Measurements from ENCODE around the gene MED27. TPM values are rescaled to one million over a fixed set of nuclear protein-coding genes. Genes with fewer than 3 reads are reported as not detected.

MED27 gene
- total and polyA plus RNA-seq, 2 experiments from 2014 or later, result 21.4 to 41.1 TPM

DNA sequence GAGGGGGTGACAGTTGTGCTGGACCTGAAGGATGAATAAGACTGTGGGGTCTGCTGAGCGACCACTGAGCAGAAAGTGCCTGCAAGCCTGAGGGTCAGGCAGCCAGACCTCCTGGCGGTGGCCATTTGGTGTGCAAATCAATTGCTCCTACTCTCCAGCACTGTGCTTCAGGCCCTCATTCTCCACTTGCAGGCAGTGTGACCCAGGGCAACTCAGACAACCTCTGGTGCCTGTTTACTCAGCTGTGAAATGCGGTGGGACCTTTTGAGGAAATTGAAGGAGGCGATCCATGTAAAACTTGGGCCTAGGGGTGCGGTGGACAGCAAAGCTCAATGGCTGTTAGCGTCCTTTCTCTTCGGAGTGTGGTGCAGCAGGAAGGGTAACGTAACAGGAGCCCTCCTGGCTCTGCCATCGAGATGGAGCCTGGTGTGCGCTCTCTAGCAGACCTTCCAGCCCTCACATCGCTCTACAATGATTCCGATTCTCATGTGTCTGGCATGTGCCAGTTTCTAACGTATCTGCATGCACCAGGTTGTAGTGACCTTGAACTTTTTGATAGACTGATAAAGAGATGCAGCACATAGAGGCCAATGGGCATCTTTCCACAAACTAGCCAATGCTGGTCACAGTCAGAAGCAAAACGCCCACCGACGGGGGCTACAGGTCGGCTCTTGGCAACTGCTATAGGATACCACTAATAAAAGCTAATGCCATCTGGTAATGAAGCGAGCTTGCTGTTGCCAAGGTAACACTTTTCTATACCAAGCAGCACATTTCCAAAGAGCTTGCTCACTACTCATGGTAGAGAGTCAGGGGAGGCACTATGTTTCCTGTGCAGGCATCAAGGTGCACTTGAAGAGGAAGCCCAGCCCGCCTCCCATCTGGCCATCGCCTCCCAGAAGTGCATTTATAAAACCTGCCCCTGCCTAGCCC, 180.1 kb downstream of the MED27 start:
- H2AFZ ChIP-seq, result no peak overlapping the region
- H3K27ac ChIP-seq, result no peak overlapping the region
- no peaks in the 10 kb centered on the region for H3K9me3 ChIP-seq (ENCODE audit: low read depth)
- no peak for DNase-seq
- WGBS, 2 experiments (ENCODE audit: low coverage in 1 of 2, low lambda C conversion rate in 2 of 2, missing lambda C conversion rate in 2 of 2), result 82 to 85% methylated on average over 20 of the region's 20 CpGs
- H4K20me1 ChIP-seq (ENCODE audit: insufficient read depth), result no peaks in the 10 kb centered on the region
- H3K4me3 ChIP-seq, result no peak overlapping the region
- H3K36me3 ChIP-seq (ENCODE audit: low read depth), result no peaks in the 10 kb centered on the region
- no peaks in the 10 kb centered on the region for H3K27me3 ChIP-seq (replicated peaks; ENCODE audit: insufficient read depth)
- no peaks in the 10 kb centered on the region for H3F3A ChIP-seq (ENCODE audit: insufficient read depth)
- H3K9me2 ChIP-seq (ENCODE audit: insufficient read depth), result no peaks in the 10 kb centered on the region
- TF ChIP-seq EZH2 (IDR thresholded peaks at IDR 0.05; ENCODE audit: insufficient read depth, poor library complexity, severe bottlenecking), result no peak
- TF ChIP-seq EZH2phosphoT487 (IDR thresholded peaks at IDR 0.05; ENCODE audit: insufficient read depth, low read depth), result no peak
- no peaks in the 10 kb centered on the region for H3K79me2 ChIP-seq (ENCODE audit: insufficient read depth)
- H3K4me2 ChIP-seq (ENCODE audit: unreplicated experiment), result no peak overlapping the region
- no peak overlapping the region for H3K9ac ChIP-seq
- H3K4me1 ChIP-seq (ENCODE audit: insufficient read depth), result no peaks in the 10 kb centered on the region
- in situ Hi-C loops (cut with MboI), result no loop called here

DNA sequence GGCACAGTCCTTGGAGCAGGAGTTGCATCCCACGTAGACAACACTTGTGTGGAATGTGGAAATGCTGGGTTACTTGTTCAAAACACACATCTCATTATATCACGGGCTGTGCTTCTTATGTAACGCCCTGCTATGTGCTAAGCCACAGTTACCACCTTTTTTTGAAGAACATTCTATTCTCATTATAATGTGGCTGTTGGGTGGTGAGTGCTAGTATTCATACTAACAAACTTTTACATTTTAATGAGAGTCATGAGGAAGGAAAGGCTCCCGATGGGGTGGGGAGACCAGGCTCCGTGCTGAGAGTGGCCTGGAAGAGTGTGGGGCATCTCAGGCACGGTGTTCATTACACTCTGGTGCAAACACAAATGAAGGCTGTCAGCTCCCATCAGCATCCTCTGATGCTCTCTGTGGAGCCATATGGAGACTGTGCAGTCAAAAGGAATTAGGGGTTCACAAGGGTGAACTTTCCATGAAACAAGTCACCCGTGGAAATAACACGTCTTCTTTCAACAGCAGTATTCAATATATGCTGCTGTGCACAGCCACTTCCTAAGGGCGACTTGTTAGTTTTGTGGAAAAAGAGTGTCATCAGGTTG, 186.7 kb downstream of the MED27 start:
- in situ Hi-C loops (cut with MboI), result no loop called here
- H3K9ac ChIP-seq, result no peak overlapping the region
- 62 to 68% methylated on average over 9 of the region's 9 CpGs for WGBS, 2 experiments (ENCODE audit: low coverage in 1 of 2, low lambda C conversion rate in 2 of 2, missing lambda C conversion rate in 2 of 2)

DNA sequence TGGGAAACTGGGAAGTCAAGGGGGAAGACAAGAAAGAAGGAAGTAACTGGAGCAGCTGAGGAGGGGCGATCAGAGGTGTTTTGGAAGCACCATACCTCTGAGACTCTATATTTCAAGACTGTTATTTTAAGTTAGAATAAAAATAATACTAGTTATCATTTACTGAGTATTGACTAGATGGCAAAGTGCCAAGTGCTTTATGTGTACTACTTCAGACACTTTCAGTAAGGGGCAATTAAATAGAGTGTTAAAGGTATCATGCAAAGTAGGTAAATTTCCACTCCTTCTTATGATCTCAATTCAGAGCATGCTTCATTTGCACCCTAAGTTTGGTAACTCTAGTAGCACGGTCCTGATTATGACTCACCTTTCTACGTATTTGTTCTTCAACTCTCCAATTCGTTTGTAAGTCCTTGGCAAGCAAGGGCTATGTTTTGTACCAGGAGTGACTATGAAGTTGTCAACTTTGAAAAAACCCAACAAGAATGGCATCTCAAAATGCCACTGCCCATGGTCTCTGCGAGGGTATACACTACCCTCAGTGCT, 187.4 kb downstream of the MED27 start:
- no peaks in the 10 kb centered on the region for H3K36me3 ChIP-seq (ENCODE audit: low read depth)
- H3K9me3 ChIP-seq (ENCODE audit: low read depth), result no peaks in the 10 kb centered on the region
- H3K4me3 ChIP-seq, result no peak overlapping the region
- no peaks in the 10 kb centered on the region for H3F3A ChIP-seq (ENCODE audit: insufficient read depth)
- H3K27me3 ChIP-seq (replicated peaks; ENCODE audit: insufficient read depth), result no peaks in the 10 kb centered on the region
- no peak overlapping the region for H2AFZ ChIP-seq
- H3K79me2 ChIP-seq (ENCODE audit: insufficient read depth), result no peaks in the 10 kb centered on the region
- H3K9me2 ChIP-seq (ENCODE audit: insufficient read depth), result no peaks in the 10 kb centered on the region
- no peak for DNase-seq
- TF ChIP-seq EZH2phosphoT487 (IDR thresholded peaks at IDR 0.05; ENCODE audit: insufficient read depth, low read depth) (no peak), EZH2 (IDR thresholded peaks at IDR 0.05; ENCODE audit: insufficient read depth, poor library complexity, severe bottlenecking) (no peak)
- no peak overlapping the region for H3K4me2 ChIP-seq (ENCODE audit: unreplicated experiment)
- 88 to 93% methylated on average over 5 of the region's 5 CpGs for WGBS, 2 experiments (ENCODE audit: low coverage in 1 of 2, low lambda C conversion rate in 2 of 2, missing lambda C conversion rate in 2 of 2)
- H4K20me1 ChIP-seq (ENCODE audit: insufficient read depth), result no peaks in the 10 kb centered on the region
- H3K9ac ChIP-seq, result no peak overlapping the region
- H3K27ac ChIP-seq, result no peak overlapping the region
- in situ Hi-C loops (cut with MboI), result no loop called here
- H3K4me1 ChIP-seq (ENCODE audit: insufficient read depth), result no peaks in the 10 kb centered on the region

More for the DNA sequence above, 186.7 kb downstream of the MED27 start:
- Histone ChIP-seq H3K9me2 (ENCODE audit: insufficient read depth) (no peaks in the 10 kb centered on the region), H4K20me1 (ENCODE audit: insufficient read depth) (no peaks in the 10 kb centered on the region), H3K9me3 (ENCODE audit: low read depth) (no peaks in the 10 kb centered on the region), H3K4me2 (ENCODE audit: unreplicated experiment) (no peak overlapping the region), H3K79me2 (ENCODE audit: insufficient read depth) (no peaks in the 10 kb centered on the region), H2AFZ (no peak overlapping the region), H3K36me3 (ENCODE audit: low read depth) (no peaks in the 10 kb centered on the region), H3K27ac (no peak overlapping the region), H3K4me3 (no peak overlapping the region), H3F3A (ENCODE audit: insufficient read depth) (no peaks in the 10 kb centered on the region), H3K27me3 (replicated peaks; ENCODE audit: insufficient read depth) (no peaks in the 10 kb centered on the region), H3K4me1 (ENCODE audit: insufficient read depth) (no peaks in the 10 kb centered on the region)
- TF ChIP-seq EZH2 (IDR thresholded peaks at IDR 0.05; ENCODE audit: insufficient read depth, poor library complexity, severe bottlenecking), result no peak
- no peak for TF ChIP-seq EZH2phosphoT487 (IDR thresholded peaks at IDR 0.05; ENCODE audit: insufficient read depth, low read depth)
- no peak for DNase-seq

DNA sequence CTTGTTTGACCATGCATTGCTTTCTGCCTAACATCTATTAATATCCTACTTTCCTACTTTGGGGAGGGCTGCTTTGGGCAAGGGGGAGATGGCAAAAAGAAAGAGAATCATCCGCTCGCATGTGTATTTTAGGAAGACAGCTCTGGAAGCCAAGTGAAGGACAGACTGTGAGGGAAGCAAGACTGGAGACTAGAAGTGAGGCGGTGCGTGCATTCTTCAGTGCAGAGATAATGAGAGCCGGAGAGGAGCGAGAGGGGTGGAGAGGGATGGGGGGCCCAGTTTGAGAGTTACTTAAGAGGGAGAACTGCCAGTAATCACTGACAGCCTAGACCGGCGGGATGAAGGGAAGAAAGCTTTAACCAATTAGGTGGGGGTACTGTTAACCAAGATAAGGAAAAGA, 188.1 kb downstream of the MED27 start:
- H3K4me1 ChIP-seq (ENCODE audit: insufficient read depth), result no peaks in the 10 kb centered on the region
- H2AFZ ChIP-seq, result no peak overlapping the region
- in situ Hi-C loops (cut with MboI), result no loop called here
- H3K79me2 ChIP-seq (ENCODE audit: insufficient read depth), result no peaks in the 10 kb centered on the region
- H3K4me2 ChIP-seq (ENCODE audit: unreplicated experiment), result no peak overlapping the region
- DNase-seq, result no peak
- no peak overlapping the region for H3K4me3 ChIP-seq
- H3K9ac ChIP-seq, result no peak overlapping the region
- H3K9me2 ChIP-seq (ENCODE audit: insufficient read depth), result no peaks in the 10 kb centered on the region
- no peaks in the 10 kb centered on the region for H3F3A ChIP-seq (ENCODE audit: insufficient read depth)
- 94% methylated on average over 8 of the region's 8 CpGs for WGBS, 2 experiments (ENCODE audit: low coverage in 1 of 2, low lambda C conversion rate in 2 of 2, missing lambda C conversion rate in 2 of 2)
- H3K9me3 ChIP-seq (ENCODE audit: low read depth), result no peaks in the 10 kb centered on the region
- no peaks in the 10 kb centered on the region for H3K27me3 ChIP-seq (replicated peaks; ENCODE audit: insufficient read depth)
- no peak for TF ChIP-seq EZH2phosphoT487 (IDR thresholded peaks at IDR 0.05; ENCODE audit: insufficient read depth, low read depth)
- no peak for TF ChIP-seq EZH2 (IDR thresholded peaks at IDR 0.05; ENCODE audit: insufficient read depth, poor library complexity, severe bottlenecking)
- H3K27ac ChIP-seq, result no peak overlapping the region
- 0 out of 2 replicates have a peak, but pooled peaks cover 2% of the 10 kb centered on the region for H4K20me1 ChIP-seq (ENCODE audit: insufficient read depth)
- H3K36me3 ChIP-seq (ENCODE audit: low read depth), result no peaks in the 10 kb centered on the region
